ENCODE measurements around the gene KAZN. TPM values are rescaled to one million over a fixed set of nuclear protein-coding genes. Genes with fewer than 3 reads are reported as not detected.
A peak's percentile ranks its signal among the peaks of the same experiment; 100 is the strongest.

The KAZN gene
- total RNA-seq, 1 donor from 2014 or later: 21.2 TPM

GRCh38 chr1:15018767-15019166, 420.3 kb downstream of the KAZN start:
- Histone ChIP-seq H3K4me3 (no peak overlapping the region), H3K4me1 (peaks cover 44% of the 10 kb centered on the region), H3K27ac (no peak overlapping the region), H3K27me3 (ENCODE audit: low read depth) (no peaks in the 10 kb centered on the region), H3K9me3 (no peaks in the 10 kb centered on the region), H3K36me3 (no peaks in the 10 kb centered on the region)
- DNase-seq (no peak), ATAC-seq (no peak)
- TF ChIP-seq, protein P1, sequence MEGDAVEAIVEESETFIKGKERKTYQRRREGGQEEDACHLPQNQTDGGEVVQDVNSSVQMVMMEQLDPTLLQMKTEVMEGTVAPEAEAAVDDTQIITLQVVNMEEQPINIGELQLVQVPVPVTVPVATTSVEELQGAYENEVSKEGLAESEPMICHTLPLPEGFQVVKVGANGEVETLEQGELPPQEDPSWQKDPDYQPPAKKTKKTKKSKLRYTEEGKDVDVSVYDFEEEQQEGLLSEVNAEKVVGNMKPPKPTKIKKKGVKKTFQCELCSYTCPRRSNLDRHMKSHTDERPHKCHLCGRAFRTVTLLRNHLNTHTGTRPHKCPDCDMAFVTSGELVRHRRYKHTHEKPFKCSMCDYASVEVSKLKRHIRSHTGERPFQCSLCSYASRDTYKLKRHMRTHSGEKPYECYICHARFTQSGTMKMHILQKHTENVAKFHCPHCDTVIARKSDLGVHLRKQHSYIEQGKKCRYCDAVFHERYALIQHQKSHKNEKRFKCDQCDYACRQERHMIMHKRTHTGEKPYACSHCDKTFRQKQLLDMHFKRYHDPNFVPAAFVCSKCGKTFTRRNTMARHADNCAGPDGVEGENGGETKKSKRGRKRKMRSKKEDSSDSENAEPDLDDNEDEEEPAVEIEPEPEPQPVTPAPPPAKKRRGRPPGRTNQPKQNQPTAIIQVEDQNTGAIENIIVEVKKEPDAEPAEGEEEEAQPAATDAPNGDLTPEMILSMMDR (IDR thresholded peaks at IDR 0.05): no peak
- intact Hi-C loops (cut with DNase I): no loop called here

GRCh38 chr1:15020943-15021745, 422.7 kb downstream of the KAZN start:
- Histone ChIP-seq H3K4me1 (peaks cover 37% of the 10 kb centered on the region), H3K36me3 (no peaks in the 10 kb centered on the region), H3K27ac (peak overlapping the region; percentile 24), H3K27me3 (ENCODE audit: low read depth) (no peaks in the 10 kb centered on the region), H3K9me3 (no peaks in the 10 kb centered on the region), H3K4me3 (no peak overlapping the region)
- intact Hi-C loops (cut with DNase I): no loop called here
- TF ChIP-seq, protein P1 (IDR thresholded peaks at IDR 0.05): no peak
- peak; percentile 5 to 28 for ATAC-seq
- no peak for DNase-seq

GRCh38 chr1:15022048-15022447, 423.6 kb downstream of the KAZN start:
- DNase-seq (no peak), ATAC-seq (no peak)
- H3K27ac ChIP-seq: peak overlapping the region; percentile 24
- intact Hi-C loops (cut with DNase I): no loop called here
- no peaks in the 10 kb centered on the region for H3K9me3 ChIP-seq
- H3K4me3 ChIP-seq: no peak overlapping the region
- no peaks in the 10 kb centered on the region for H3K27me3 ChIP-seq (ENCODE audit: low read depth)
- TF ChIP-seq, protein P1 (IDR thresholded peaks at IDR 0.05): no peak
- no peaks in the 10 kb centered on the region for H3K36me3 ChIP-seq
- peaks cover 31% of the 10 kb centered on the region for H3K4me1 ChIP-seq

DNA sequence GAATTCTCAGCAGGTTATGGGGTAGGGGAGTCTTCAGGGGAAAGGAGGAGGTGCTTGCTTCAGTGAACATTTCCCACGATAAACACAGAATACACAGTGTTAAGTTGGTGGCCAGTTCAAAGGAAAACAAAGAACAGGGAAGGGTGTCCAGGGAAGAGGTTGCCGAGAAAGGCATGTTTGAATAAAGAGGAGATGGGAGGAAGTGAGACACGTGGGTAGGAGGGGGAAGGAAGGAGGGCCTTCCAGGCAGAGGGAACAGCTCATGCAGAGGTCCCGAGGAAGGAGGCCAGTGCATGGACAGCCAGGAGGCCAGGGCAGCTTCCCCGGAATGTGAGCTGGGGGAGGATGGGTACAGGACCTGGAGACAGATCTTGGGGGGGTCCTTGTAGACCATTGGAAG, 424.7 kb downstream of the KAZN start:
- Histone ChIP-seq H3K4me1 (peaks cover 37% of the 10 kb centered on the region), H3K27ac (no peak overlapping the region), H3K27me3 (ENCODE audit: low read depth) (no peaks in the 10 kb centered on the region), H3K4me3 (no peak overlapping the region), H3K9me3 (no peaks in the 10 kb centered on the region), H3K36me3 (no peaks in the 10 kb centered on the region)
- ATAC-seq (no peak), DNase-seq (no peak)
- TF ChIP-seq, protein P1 (IDR thresholded peaks at IDR 0.05): no peak
- intact Hi-C loops (cut with DNase I): no loop called here

DNA sequence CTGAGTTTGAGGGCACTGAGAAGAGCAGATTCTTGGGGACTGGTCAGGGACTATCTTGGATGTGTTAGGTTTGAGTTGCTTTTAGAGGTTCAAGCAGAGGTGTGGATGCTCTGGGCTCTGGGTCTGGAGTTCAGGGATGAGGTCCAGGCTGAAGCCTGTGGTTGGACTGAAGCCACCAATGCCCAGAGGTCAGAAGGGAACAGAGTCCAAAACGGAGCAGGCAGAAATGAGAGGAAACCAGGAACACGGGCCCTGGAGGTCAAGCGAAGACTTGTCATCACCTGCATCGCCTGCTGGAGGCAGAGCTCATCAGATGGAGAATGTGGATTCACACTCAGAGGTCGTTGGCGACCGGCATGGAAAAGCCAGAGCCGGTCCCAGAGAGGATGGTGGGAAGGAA, 425.5 kb downstream of the KAZN start:
- Histone ChIP-seq H3K4me3 (no peak overlapping the region), H3K9me3 (no peaks in the 10 kb centered on the region), H3K27ac (no peak overlapping the region), H3K27me3 (ENCODE audit: low read depth) (no peaks in the 10 kb centered on the region), H3K36me3 (no peaks in the 10 kb centered on the region), H3K4me1 (peaks cover 37% of the 10 kb centered on the region)
- ATAC-seq (no peak), DNase-seq (no peak)
- intact Hi-C loops (cut with DNase I): no loop called here
- TF ChIP-seq, protein P1 (IDR thresholded peaks at IDR 0.05): no peak
